A673 (cell line): Measurements from ENCODE around the gene ALG9. TPM values are rescaled to one million over a fixed set of nuclear protein-coding genes. Genes with fewer than 3 reads are reported as not detected.

Experiments used
- BruUV-seq: library from RNA; stranded (reverse); fragments of 400-500 nt; replicated peaks from 2 replicates; lab custom pipeline; 2021; lab: Mats Ljungman, UMichigan
- CTCF ChIA-PET: fragments of 300-600 bp; sonication (Branson Sonifier 250); formaldehyde crosslinking; loops from one replicate; lab custom pipeline; 2022; ENCODE audit warnings: antibody characterized with exemption; lab: Charles Lee
- POLR2A ChIA-PET: fragments of 300-600 bp; sonication (Branson Sonifier 250); formaldehyde crosslinking; loops from one replicate; lab custom pipeline; 2022; ENCODE audit warnings: antibody characterized with exemption; ENCODE audit not compliant: low non-redundant PET; lab: Charles Lee
- DNase-seq: peaks from one replicate; pipeline ENCODE4 v3.0.0-alpha.2; 2015; ENCODE audit warnings: low spot score
- H3K27ac ChIP-seq: fragments of 200-600 bp; sonication (generic); 2 replicates; pipeline ENCODE4 v1.5.1; 2016; ENCODE audit warnings: mixed run types, low read depth, mild to moderate bottlenecking, mixed read lengths, antibody characterized with exemption, low read length; ENCODE audit not compliant: poor library complexity, severe bottlenecking
- H3K27me3 ChIP-seq: fragments of 200-600 bp; sonication (generic); replicated peaks from 2 replicates; pipeline ENCODE4 v1.6.1; 2017; ENCODE audit warnings: mixed run types, low read depth, mild to moderate bottlenecking, mixed read lengths, antibody characterized with exemption, low read length; ENCODE audit not compliant: insufficient read depth, poor library complexity
- H3K36me3 ChIP-seq: fragments of 200-600 bp; sonication (generic); 2 replicates; pipeline ENCODE4 v1.6.1; 2016; ENCODE audit warnings: mixed run types, mild to moderate bottlenecking, mixed read lengths, antibody characterized with exemption, low read length; ENCODE audit not compliant: insufficient read depth, poor library complexity, severe bottlenecking
- H3K4me1 ChIP-seq: fragments of 200-600 bp; sonication (generic); 2 replicates; pipeline ENCODE4 v1.6.1; 2017; ENCODE audit warnings: mixed run types, mild to moderate bottlenecking, mixed read lengths, antibody characterized with exemption, low read length; ENCODE audit not compliant: insufficient read depth, poor library complexity, severe bottlenecking
- H3K4me3 ChIP-seq: fragments of 200-600 bp; sonication (generic); 2 replicates; pipeline ENCODE4 v1.5.1; 2016; ENCODE audit warnings: low read depth, mixed run types, mild to moderate bottlenecking, mixed read lengths, low read length; ENCODE audit not compliant: poor library complexity, severe bottlenecking
- H3K9me3 ChIP-seq: fragments of 200-600 bp; sonication (generic); 2 replicates; pipeline ENCODE4 v1.6.1; 2016; ENCODE audit warnings: mixed run types, low read depth, mild to moderate bottlenecking, mixed read lengths, antibody characterized with exemption, low read length; ENCODE audit not compliant: poor library complexity, severe bottlenecking
- EZH2 ChIP-seq: fragments of 200-600 bp; sonication (generic); IDR thresholded peaks from 2 replicates; pipeline ENCODE4 v1.6.1; 2017; ENCODE audit warnings: borderline replicate concordance, low read depth, mild to moderate bottlenecking, mixed read lengths, antibody characterized with exemption, low read length; ENCODE audit not compliant: poor library complexity, severe bottlenecking
- intact Hi-C: fragments of 100-400 bp; cut with micrococcal nuclease; formaldehyde crosslinking; loops from one replicate; pipeline ENCODE4 v1.10.0; 2022; ENCODE audit not compliant: unreplicated experiment
- total RNA-seq: library from RNA; stranded (reverse); gene quantifications from 2 replicates; pipeline ENCODE4 v1.2.3, GENCODE V29; 2021
- TF ChIP-seq, protein P1 (sequence below): fragments of 300-800, 200-600 bp; sonication (generic); conservative IDR thresholded peaks from 2 replicates; pipeline ENCODE4 v1.5.1; 2017; ENCODE audit warnings: low read depth, mild to moderate bottlenecking, antibody characterized with exemption, low read length, moderate library complexity, mixed read lengths

Gene ALG9
- total RNA-seq, 1 experiment from 2014 or later = 61.0 TPM

DNA sequence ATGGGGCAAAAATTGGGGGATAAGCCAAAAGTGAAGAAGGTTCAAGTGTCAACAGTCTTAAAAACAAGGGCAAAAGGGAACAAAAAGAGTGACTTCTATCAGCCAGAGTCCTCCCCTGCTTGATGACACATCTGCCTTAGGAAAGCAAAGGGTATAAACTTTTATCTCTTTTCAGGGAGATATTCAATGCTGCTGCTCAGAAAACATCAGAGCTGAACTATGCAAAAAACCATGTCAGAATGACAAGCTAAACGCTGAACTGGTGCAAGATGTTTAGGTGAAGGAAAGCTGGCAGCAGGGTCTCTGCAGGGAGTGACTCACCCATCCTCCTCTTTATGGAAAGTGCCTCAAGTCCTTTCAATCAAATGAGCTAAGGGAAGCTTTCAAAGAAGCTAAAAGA lies 24.7 kb downstream of the ALG9 start:
- no peak for TF ChIP-seq EZH2
- no TSS peak for BruUV-seq
- ChIA-PET POLR2A (interaction anchor here (0.6 kb wide), 2 partner anchors 90 to 151 kb away, joined by 4 to 11 read pairs; no protein-coding TSS in a partner anchor), CTCF (interaction anchor here (0.6 to 1.3 kb wide), 5 partner anchors 13 to 434 kb away, joined by 3 to 6 read pairs (median 4); no protein-coding TSS in a partner anchor)
- H3K9me3 ChIP-seq = no peaks in the 10 kb centered on the region
- no peaks in the 10 kb centered on the region for H3K27me3 ChIP-seq
- intact Hi-C loops = loop anchor here (10.0 kb wide), 1 partner anchor 562 kb away; no protein-coding TSS in a partner anchor
- H3K4me3 ChIP-seq = no peak overlapping the region
- H3K36me3 ChIP-seq = peaks cover 16% of the 10 kb centered on the region
- H3K4me1 ChIP-seq = peaks cover 22% of the 10 kb centered on the region
- H3K27ac ChIP-seq = peak overlapping the region; percentile 59
- peak; percentile 64 for DNase-seq

DNA sequence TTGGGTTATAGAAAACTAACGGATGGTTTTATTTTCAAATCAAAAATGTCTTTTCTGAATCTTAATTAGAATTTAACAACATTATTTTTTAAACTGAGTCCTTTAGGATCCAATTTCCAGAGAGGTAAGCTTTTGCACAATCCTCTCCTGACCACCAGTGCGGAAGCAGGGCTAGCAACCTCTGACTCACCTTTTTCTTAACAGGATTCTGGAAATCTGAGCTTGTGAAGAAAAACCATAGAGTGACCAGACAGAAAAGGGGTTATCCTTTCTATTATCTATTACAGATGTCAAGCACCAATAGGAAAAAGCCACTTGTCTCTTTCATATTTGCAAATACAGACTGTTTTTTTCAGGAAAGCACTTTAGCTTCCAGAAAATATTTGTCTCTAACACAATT lies 25.3 kb downstream of the ALG9 start:
- intact Hi-C loops = loop anchor here (10.0 kb wide), 1 partner anchor 561 kb away; no protein-coding TSS in a partner anchor
- Histone ChIP-seq H3K36me3 (peaks cover 16% of the 10 kb centered on the region), H3K4me1 (peaks cover 25% of the 10 kb centered on the region), H3K27ac (peak overlapping the region; percentile 59), H3K27me3 (no peaks in the 10 kb centered on the region), H3K4me3 (no peak overlapping the region), H3K9me3 (no peaks in the 10 kb centered on the region)
- no TSS peak for BruUV-seq
- TF ChIP-seq EZH2 = no peak
- TF ChIP-seq, protein P1, sequence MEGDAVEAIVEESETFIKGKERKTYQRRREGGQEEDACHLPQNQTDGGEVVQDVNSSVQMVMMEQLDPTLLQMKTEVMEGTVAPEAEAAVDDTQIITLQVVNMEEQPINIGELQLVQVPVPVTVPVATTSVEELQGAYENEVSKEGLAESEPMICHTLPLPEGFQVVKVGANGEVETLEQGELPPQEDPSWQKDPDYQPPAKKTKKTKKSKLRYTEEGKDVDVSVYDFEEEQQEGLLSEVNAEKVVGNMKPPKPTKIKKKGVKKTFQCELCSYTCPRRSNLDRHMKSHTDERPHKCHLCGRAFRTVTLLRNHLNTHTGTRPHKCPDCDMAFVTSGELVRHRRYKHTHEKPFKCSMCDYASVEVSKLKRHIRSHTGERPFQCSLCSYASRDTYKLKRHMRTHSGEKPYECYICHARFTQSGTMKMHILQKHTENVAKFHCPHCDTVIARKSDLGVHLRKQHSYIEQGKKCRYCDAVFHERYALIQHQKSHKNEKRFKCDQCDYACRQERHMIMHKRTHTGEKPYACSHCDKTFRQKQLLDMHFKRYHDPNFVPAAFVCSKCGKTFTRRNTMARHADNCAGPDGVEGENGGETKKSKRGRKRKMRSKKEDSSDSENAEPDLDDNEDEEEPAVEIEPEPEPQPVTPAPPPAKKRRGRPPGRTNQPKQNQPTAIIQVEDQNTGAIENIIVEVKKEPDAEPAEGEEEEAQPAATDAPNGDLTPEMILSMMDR = no peak
- CTCF ChIA-PET = interaction anchor here (0.6 to 1.3 kb wide), 3 partner anchors 12 to 434 kb away, joined by 3 to 4 read pairs (median 4); no protein-coding TSS in a partner anchor
- no peak for DNase-seq
- POLR2A ChIA-PET = interaction anchor here (0.6 kb wide), 1 partner anchor 152 kb away, joined by 4 read pairs; no protein-coding TSS in a partner anchor

DNA sequence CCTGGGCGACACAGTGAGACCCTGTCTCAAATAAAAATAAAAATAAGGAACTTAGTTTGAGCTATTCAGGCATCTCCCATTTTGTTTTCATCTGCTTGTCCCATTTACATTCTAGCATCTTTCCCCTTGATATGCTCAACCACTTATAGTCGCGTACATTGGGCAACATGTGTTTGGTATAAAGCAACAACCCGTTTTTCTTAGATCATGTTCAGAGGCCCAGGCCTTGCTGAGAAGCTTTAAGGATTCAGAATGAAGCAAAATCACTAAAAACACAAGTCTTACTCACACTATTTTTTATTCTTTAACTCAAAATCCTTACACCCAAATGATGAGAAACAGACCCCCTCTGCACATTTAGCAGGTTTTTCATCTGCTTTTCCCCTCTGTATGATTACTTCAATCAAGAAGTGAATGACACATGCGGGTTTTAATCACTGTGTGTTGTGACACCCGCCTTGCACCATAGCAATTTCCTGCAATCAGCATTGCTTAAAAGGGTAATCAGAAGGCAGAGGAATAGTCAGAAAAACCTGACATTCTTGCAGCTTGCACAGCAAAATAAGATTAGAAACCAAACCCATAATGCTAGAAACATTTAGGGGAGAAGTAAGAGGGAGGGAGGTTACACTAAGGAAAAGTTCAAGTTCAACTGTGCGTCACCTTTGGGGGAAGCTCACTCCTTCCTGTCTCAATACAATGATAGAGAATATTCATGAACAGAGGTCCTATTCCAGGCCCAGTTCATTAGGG lies 25.9 kb downstream of the ALG9 start:
- CTCF ChIA-PET = no interaction called here

More for the DNA sequence above, 25.9 kb downstream of the ALG9 start:
- no peak overlapping the region for H3K4me3 ChIP-seq
- H3K27me3 ChIP-seq = no peaks in the 10 kb centered on the region
- DNase-seq = peak; percentile 63
- H3K27ac ChIP-seq = peak overlapping the region; percentile 59
- intact Hi-C loops = loop anchor here (10.0 kb wide), 1 partner anchor 561 kb away; no protein-coding TSS in a partner anchor
- TF ChIP-seq EZH2 = no peak
- TF ChIP-seq, protein P1 = no peak
- no peaks in the 10 kb centered on the region for H3K9me3 ChIP-seq
- POLR2A ChIA-PET = no interaction called here
- peaks cover 26% of the 10 kb centered on the region for H3K4me1 ChIP-seq
- peaks cover 16% of the 10 kb centered on the region for H3K36me3 ChIP-seq
- no TSS peak for BruUV-seq
